HG02943 (cell line): ENCODE measurements around the gene ADARB2.
"Not testable (repeated sequence)": the region's sequence is repeated elsewhere in the genome, so short reads cannot be mapped to it uniquely, and the experiment has no call there.

Experiments used
- ATAC-seq: cut with Tn5 transposase; IDR thresholded peaks from one replicate; pipeline ENCODE4 v1.9.1; 2021; ENCODE audit warnings: mild to moderate bottlenecking, low read depth, moderate library complexity; ENCODE audit not compliant: unreplicated experiment

ADARB2 gene

GRCh38 chr10:1454428-1454827 is 282.9 kb downstream of the ADARB2 start:
- peak; percentile 99 for ATAC-seq

GRCh38 chr10:1452777-1453176 is 284.5 kb downstream of the ADARB2 start:
- ATAC-seq, result no peak

- no peak for ATAC-seq
These were observed 285.4 kb downstream of the ADARB2 start for GRCh38 chr10:1451941-1452340.

GRCh38 chr10:1451362-1451888 is 285.9 kb downstream of the ADARB2 start:
- ATAC-seq, result no peak

- no peak for ATAC-seq
These were observed 287.6 kb downstream of the ADARB2 start for GRCh38 chr10:1449572-1450205.

- ATAC-seq, result no peak
These were observed 288.3 kb downstream of the ADARB2 start for GRCh38 chr10:1449021-1449420.

- no peak for ATAC-seq
These were observed 288.9 kb downstream of the ADARB2 start for GRCh38 chr10:1448252-1448930.

GRCh38 chr10:1444826-1445225 is 292.5 kb downstream of the ADARB2 start:
- no peak for ATAC-seq

- no peak for ATAC-seq
These were observed 296.4 kb downstream of the ADARB2 start for GRCh38 chr10:1440897-1441296.

GRCh38 chr10:1434912-1435692 is 302.2 kb downstream of the ADARB2 start:
- no peak for ATAC-seq

- no peak for ATAC-seq
These were observed 303.1 kb downstream of the ADARB2 start for GRCh38 chr10:1434202-1434601.

GRCh38 chr10:1432161-1432560 is 305.2 kb downstream of the ADARB2 start:
- ATAC-seq, result no peak

- no peak for ATAC-seq
These were observed 306.1 kb downstream of the ADARB2 start for GRCh38 chr10:1431229-1431628.

- not testable (repeated sequence) for ATAC-seq
These were observed 309.7 kb downstream of the ADARB2 start for GRCh38 chr10:1427521-1428186.

GRCh38 chr10:1426786-1427185 is 310.5 kb downstream of the ADARB2 start:
- no peak for ATAC-seq

- ATAC-seq, result no peak
These were observed 311.4 kb downstream of the ADARB2 start for GRCh38 chr10:1425879-1426278.

- ATAC-seq, result no peak
These were observed 312.7 kb downstream of the ADARB2 start for GRCh38 chr10:1424648-1425047.

GRCh38 chr10:1423676-1424253 is 313.6 kb downstream of the ADARB2 start:
- ATAC-seq, result no peak

- ATAC-seq, result no peak
These were observed 315.1 kb downstream of the ADARB2 start for GRCh38 chr10:1422275-1422674.

- peak; percentile 92 for ATAC-seq
These were observed 316.5 kb downstream of the ADARB2 start for GRCh38 chr10:1420661-1421362.
